ENCODE results near the gene SSH2. TPM values are rescaled to one million over a fixed set of nuclear protein-coding genes. Genes with fewer than 3 reads are reported as not detected.

SSH2 gene
- total RNA-seq, 4 donors from 2014 or later, result 30.2 to 38.6 (median 35.5) TPM

GRCh38 chr17:29716566-29716965 is 213.5 kb downstream of the SSH2 start:
- H3K9me3 ChIP-seq, result no peaks in the 10 kb centered on the region
- no peak for DNase-seq
- WGBS, 2 donors, result 97% methylated on average over 4 of the region's 4 CpGs
- H3K4me1 ChIP-seq, result peaks cover 16 to 45% of the 10 kb centered on the region in 2 donors
- H3K4me3 ChIP-seq (replicated peaks in 1 of 3), result no peak overlapping the region
- TF ChIP-seq CTCF (IDR thresholded peaks at IDR 0.05), result no peak
- TF ChIP-seq POLR2A (IDR thresholded peaks at IDR 0.05), result no peak
- no peaks in the 10 kb centered on the region for H3K36me3 ChIP-seq
- no peaks in the 10 kb centered on the region for H3K27me3 ChIP-seq
- intact Hi-C loops (cut with DNase I), result no loop called here
- no peak overlapping the region for H3K27ac ChIP-seq

DNA sequence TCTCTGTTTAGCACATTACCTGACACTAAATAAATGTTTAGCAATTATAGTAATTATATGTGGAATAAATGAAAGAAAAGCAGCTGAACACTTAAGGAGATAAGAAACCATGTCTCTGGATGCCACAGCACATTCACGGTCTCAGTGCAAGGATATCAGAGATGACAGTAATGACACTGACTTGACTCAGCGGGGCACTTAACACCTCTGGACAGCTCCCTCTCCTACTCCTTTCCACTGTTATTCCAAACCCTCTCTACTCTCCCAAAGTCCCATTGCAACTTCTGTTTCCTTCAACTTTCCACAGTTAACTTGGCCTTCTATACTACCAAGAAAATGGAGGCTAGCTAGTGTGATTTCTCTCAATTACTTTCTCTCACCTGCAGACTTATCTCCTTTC is 214.3 kb downstream of the SSH2 start:
- no peak for DNase-seq
- H3K9me3 ChIP-seq, result no peaks in the 10 kb centered on the region
- H3K4me1 ChIP-seq, result peaks cover 19 to 45% of the 10 kb centered on the region in 2 donors
- 94 to 98% methylated on average over 2 of the region's 2 CpGs for WGBS, 2 donors
- intact Hi-C loops (cut with DNase I), result no loop called here
- H3K27ac ChIP-seq, result no peak overlapping the region
- H3K27me3 ChIP-seq, result no peaks in the 10 kb centered on the region
- no peak overlapping the region for H3K4me3 ChIP-seq (replicated peaks in 1 of 3)
- TF ChIP-seq POLR2A (IDR thresholded peaks at IDR 0.05) (no peak), CTCF (IDR thresholded peaks at IDR 0.05) (no peak)
- no peaks in the 10 kb centered on the region for H3K36me3 ChIP-seq

GRCh38 chr17:29714146-29714545 is 215.9 kb downstream of the SSH2 start:
- H3K4me3 ChIP-seq (replicated peaks in 1 of 3), result no peak overlapping the region
- no peak overlapping the region for H3K27ac ChIP-seq
- DNase-seq, result no peak
- peaks cover 23 to 48% of the 10 kb centered on the region in 2 donors for H3K4me1 ChIP-seq
- TF ChIP-seq POLR2A (IDR thresholded peaks at IDR 0.05) (no peak), CTCF (IDR thresholded peaks at IDR 0.05) (no peak)
- no peaks in the 10 kb centered on the region for H3K27me3 ChIP-seq
- WGBS, 2 donors, result 84 to 88% methylated on average over 1 of the region's 1 CpG
- no peaks in the 10 kb centered on the region for H3K36me3 ChIP-seq
- intact Hi-C loops (cut with DNase I), result no loop called here
- no peaks in the 10 kb centered on the region for H3K9me3 ChIP-seq

- Histone ChIP-seq H3K27ac (peak overlapping the region in 1 of 3 donors; percentile 17), H3K27me3 (no peaks in the 10 kb centered on the region), H3K36me3 (no peaks in the 10 kb centered on the region), H3K9me3 (no peaks in the 10 kb centered on the region), H3K4me1 (peaks cover 29 to 48% of the 10 kb centered on the region in 2 donors), H3K4me3 (replicated peaks in 1 of 3) (no peak overlapping the region)
- TF ChIP-seq CTCF (IDR thresholded peaks at IDR 0.05), result no peak
- no peak for TF ChIP-seq POLR2A (IDR thresholded peaks at IDR 0.05)
- intact Hi-C loops (cut with DNase I), result no loop called here
- no peak for DNase-seq
These were observed 216.4 kb downstream of the SSH2 start for GRCh38 chr17:29713626-29714025.

DNA sequence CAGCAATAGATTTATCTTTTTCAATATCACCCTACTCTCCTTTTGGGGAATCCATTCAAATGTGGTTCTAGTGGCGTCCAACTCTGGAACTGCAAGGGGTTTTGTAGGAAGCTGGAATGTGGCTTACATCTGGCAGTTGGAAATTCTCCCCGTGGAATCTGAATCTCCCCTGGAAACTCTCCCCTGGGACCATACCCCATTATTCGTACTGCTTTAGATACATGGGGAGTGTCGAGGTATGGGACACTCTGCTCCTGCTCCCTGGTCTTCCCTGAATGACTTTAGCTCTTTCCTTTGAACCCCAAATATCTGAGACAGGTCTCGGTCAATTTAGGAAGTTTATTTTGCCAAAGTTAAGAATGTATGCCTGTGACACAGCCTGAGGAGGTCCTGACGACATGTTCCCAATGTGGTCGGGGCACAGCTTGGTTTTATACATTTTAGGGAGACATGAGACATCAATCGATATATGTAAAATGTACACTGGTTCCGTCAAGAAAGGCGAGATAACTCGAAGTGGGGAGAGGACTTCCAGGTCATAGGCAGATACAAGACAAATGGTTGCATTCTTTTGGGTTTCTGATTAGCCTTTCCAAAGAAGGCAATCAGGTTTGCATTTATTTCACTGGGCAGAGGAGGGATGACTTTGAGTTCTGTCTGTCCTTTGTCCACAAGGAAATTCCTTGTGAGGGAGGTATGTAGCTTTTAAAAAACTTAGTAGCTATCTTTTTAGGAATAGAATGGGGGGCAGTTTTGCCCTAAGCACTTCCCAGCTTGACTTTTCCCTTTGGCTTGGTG is 218.2 kb downstream of the SSH2 start:
- Histone ChIP-seq H3K27ac (peak overlapping the region in 2 of 3 donors; percentile 70 to 77), H3K4me1 (peaks cover 38 to 62% of the 10 kb centered on the region in 2 donors), H3K4me3 (replicated peaks in 1 of 3) (no peak overlapping the region), H3K27me3 (no peaks in the 10 kb centered on the region), H3K36me3 (no peaks in the 10 kb centered on the region), H3K9me3 (no peaks in the 10 kb centered on the region)
- intact Hi-C loops (cut with DNase I), result no loop called here
- DNase-seq, result no peak
- 95 to 97% methylated on average over 11 of the region's 11 CpGs for WGBS, 2 donors
- no peak for TF ChIP-seq POLR2A (IDR thresholded peaks at IDR 0.05)
- TF ChIP-seq CTCF (IDR thresholded peaks at IDR 0.05), result no peak

Data from thyroid gland (tissue), 4 donors.